GM23248 (cell line): Measurements from ENCODE around the gene MAP3K5.
"Not testable (repeated sequence)": the region's sequence is repeated elsewhere in the genome, so short reads cannot be mapped to it uniquely, and the experiment has no call there.

ENCODE experiments used
- EZH2 ChIP-seq: fragments of 200-600 bp; sonication (generic); IDR thresholded peaks from 2 replicates; pipeline ENCODE4 v1.6.1; 2018; ENCODE audit warnings: antibody characterized with exemption, mild to moderate bottlenecking; ENCODE audit not compliant: insufficient read depth, poor library complexity, severe bottlenecking
- EZH2phosphoT487 ChIP-seq: fragments of 200-600 bp; sonication (generic); IDR thresholded peaks from 2 replicates; pipeline ENCODE4 v1.6.1; 2018; ENCODE audit warnings: antibody characterized with exemption, moderate library complexity, mild to moderate bottlenecking, low read depth; ENCODE audit not compliant: insufficient read depth

DNA sequence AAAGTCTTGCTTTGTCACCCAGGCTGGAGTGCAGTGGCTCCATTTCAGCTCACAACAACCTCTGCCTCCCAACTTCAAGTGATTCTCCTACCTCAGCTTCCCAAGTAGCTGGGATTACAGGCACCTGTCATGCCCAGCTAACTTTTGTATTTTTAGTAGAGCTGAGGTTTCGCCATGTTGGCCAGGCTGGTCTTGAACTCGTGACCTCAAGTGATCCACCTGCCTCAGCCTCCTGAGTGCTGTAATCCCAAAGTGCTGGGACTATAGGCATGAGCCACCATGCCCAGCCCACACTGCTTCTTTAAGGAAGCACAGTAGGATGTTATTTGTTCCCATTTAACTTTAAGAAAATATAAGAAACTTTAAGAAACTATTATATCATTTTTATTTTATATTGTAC is 206.8 kb downstream of the MAP3K5 start:
- TF ChIP-seq EZH2, EZH2phosphoT487: not testable (repeated sequence)
